Central memory CD4-positive, alpha-beta T cell (primary cell): ENCODE data around the gene ZNF444.
"Not testable (repeated sequence)": the region's sequence is repeated elsewhere in the genome, so short reads cannot be mapped to it uniquely, and the experiment has no call there.

Source experiments
- DNase-seq: peaks from one replicate; pipeline ENCODE4 v3.0.0; 2022

ZNF444 gene

GRCh38 chr19:56191115-56191514 lies 50.0 kb downstream of the ZNF444 start:
- DNase-seq: no peak

- DNase-seq: no peak
Measured at GRCh38 chr19:56191711-56192110, 50.6 kb downstream of the ZNF444 start.

GRCh38 chr19:56193981-56194640 lies 53.0 kb downstream of the ZNF444 start:
- DNase-seq: no peak

GRCh38 chr19:56197646-56198045 lies 56.6 kb downstream of the ZNF444 start, which contains the start of gene ZSCAN5B:
TSS of gene ZSCAN5B (minus strand) at chr19:56197783. CDS start at chr19:56193052, 4,731 bp downstream.
- DNase-seq: not testable (repeated sequence)

GRCh38 chr19:56199687-56200086 lies 58.6 kb downstream of the ZNF444 start:
- DNase-seq: no peak

- no peak for DNase-seq
Measured at GRCh38 chr19:56201973-56202372, 60.9 kb downstream of the ZNF444 start, which contains the start of gene ZSCAN5C. TSS of gene ZSCAN5C (plus strand) at chr19:56202273. CDS start at chr19:56205914, 3,641 bp downstream.

GRCh38 chr19:56207581-56207980 lies 66.5 kb downstream of the ZNF444 start:
- DNase-seq: not testable (repeated sequence)

- no peak for DNase-seq
Measured at GRCh38 chr19:56209091-56209490, 68.0 kb downstream of the ZNF444 start.

GRCh38 chr19:56210036-56210435 lies 68.9 kb downstream of the ZNF444 start:
- not testable (repeated sequence) for DNase-seq
